ENCODE measurements around the gene ZFP69B. TPM values are rescaled to one million over a fixed set of nuclear protein-coding genes. Genes with fewer than 3 reads are reported as not detected.
"Not testable (repeated sequence)": the region's sequence is repeated elsewhere in the genome, so short reads cannot be mapped to it uniquely, and the experiment has no call there.

Gene ZFP69B
- total RNA-seq, 1 experiment from 2014 or later: 5.2 TPM

DNA sequence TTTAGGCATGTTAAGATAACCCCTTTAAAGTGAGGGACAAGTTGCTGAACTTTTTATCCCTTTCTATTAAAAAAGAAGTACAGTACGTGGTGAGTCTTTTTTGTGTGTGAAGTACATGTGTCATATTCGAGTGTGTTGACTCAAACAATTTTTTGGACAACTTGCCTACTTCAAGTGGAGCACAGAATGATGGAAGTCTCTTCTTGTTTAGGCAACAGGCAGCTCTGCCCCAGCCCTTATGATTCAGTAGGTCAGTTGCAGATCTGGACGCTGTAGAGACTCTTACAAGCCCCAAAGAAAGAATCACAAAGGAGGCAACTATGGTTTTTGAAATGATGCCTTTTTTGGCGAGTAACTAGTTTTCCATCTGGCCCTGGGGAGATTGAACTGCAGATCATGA, 14.4 kb upstream of the ZFP69B start:
- DNase-seq (ENCODE audit: low spot score): no peak

DNA sequence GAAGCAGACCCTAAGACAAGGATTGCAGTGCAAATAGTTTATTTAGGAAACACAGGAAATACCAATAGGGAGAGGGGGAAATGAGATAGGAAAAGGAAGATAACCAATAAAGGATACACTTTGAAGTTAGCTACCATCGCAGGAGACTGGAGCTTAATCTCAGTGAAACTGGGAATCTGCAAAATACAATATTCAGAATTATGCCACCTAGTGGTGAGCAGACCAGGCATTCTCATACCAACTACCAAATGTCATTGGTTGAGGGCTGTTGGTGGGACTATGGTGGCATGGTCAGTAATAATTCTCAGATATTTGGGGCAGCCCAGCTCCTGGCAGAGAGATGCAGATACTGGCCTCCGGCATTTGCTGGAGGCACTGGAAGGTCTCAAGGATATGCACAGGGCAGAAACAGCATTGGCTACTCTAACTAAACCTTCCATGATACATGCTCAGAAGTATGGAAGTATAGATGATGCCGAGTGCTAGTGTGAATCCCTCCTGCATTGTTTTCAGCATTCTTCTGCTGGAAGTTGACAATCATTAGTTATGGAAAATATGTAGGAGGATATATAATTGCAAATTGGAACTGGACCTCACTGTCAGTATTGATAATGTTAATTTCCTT, 11.8 kb upstream of the ZFP69B start:
- DNase-seq (ENCODE audit: low spot score): peak; percentile 40

DNA sequence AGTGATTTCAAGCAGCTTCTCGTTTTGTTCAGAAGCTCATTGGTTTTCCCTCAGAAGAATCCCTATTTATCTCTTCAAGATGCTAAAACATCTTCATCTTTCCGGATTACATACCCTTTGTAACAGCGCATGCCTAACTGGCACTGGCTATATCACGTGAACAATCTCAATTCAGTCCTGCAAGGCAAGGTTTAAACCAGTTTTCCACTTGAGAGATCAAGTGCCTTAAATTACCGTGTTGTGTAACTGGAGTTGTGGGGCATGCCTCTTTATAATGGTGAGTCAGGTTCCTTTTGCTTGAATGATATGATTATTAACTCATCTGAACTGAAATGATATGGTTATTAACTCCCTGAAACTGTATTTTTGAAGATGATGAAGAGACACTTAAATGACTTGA, 11.0 kb upstream of the ZFP69B start:
- no peak for DNase-seq (ENCODE audit: low spot score)

DNA sequence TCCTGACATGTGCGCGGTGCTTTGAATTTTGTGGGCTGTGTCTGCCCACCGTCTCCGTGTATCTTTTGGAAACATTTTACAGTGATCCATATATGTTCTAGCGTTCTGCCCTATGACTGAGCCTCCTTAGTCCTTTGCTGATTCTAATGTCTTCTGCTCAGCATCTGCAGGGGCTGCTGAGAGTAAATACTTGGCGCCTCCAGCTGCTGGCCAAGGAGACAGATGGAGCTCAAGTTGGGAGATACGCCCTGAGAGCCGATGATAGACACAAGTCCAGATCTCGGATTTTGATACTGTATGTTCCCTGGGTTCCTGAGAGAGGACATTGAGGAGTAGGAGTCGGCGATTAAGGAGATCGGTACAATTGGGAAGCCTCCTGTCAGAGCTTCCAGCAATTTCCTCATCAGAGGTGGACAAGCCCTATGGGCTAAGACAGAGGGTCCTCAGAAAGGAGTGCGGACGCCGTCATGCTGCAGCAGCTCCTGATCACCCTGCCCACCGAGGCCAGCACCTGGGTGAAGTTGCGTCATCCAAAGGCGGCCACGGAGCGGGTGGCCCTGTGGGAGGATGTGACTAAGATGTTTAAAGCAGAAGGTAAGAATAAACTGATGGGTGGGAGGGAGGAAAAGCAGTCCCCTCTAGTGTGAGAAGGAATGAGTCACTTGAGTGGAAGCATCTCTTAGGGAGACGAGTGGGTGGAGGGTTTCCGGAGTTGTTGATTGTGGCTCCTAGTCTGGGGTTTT, 390 bp downstream of the ZFP69B start:
- DNase-seq (ENCODE audit: low spot score): peak; percentile 79

DNA sequence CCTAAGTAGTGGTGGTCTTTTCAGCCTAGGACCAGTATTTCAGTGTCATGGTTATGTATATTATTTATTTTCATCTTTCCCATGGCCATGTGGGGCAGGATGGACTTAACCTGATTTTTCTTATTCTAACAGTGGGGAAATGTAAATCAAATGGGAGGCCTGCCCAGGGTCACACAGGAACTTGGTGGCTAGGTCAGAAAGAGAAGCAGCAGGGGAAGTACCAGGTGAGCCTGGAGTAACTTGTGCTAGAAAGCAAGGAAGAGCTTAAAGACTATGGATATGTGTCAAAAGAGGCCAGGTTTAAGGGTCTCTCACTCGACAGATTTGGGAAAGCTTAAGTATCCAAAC, 936 bp downstream of the ZFP69B start:
- no peak for DNase-seq (ENCODE audit: low spot score)

DNA sequence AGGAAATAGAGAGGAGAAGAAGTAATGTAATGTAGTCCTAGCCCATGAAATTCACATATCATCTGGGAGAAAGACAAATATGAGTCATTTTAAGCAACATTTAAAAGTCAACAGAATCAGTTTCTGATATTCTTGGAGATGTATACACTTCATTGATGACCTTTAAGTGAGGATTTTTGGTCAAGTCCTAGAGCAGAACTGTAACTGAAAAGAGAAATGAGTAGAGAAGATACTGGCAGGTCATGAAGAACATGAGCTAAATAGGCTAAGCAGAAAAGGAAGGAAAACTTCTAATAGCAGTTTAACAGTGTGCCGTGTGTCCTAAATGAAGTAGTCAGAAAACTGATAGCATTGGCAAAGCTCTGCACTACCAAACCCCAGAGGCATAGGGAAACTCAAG, 4.6 kb downstream of the ZFP69B start:
- DNase-seq (ENCODE audit: low spot score): no peak

DNA sequence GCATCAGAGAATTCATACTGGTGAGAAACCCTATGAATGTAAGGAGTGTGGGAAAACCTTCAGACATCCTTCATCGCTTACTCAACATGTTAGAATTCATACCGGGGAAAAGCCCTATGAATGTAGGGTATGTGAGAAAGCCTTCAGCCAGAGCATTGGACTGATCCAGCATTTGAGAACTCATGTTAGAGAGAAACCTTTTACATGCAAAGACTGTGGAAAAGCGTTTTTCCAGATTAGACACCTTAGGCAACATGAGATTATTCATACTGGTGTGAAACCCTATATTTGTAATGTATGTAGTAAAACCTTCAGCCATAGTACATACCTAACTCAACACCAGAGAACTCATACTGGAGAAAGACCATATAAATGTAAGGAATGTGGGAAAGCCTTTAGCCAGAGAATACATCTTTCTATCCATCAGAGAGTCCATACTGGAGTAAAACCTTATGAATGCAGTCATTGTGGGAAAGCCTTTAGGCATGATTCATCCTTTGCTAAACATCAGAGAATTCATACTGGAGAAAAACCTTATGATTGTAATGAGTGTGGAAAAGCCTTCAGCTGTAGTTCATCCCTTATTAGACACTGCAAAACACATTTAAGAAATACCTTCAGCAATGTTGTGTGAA, 12.8 kb downstream of the ZFP69B start:
- no peak for DNase-seq (ENCODE audit: low spot score)

DNA sequence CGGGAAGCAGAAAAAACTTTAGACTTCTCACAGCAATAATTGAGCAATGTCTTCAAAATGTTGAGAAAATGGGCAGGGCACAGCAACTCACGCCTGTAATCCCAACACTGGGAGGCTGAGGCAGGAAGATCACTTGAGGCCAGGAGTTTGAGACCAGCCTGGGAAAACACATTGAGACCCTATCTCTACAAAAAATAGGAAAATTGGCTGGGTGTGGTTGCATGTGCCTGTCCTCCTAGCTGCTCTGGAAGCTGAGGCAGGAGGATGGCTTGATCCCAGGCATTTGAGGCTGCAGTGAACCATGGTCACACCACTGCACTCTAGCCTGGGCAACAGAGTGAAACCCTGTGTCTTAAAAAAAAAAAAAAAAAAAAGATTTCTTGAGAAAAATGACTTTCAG, 19.1 kb downstream of the ZFP69B start:
- DNase-seq (ENCODE audit: low spot score): no peak

DNA sequence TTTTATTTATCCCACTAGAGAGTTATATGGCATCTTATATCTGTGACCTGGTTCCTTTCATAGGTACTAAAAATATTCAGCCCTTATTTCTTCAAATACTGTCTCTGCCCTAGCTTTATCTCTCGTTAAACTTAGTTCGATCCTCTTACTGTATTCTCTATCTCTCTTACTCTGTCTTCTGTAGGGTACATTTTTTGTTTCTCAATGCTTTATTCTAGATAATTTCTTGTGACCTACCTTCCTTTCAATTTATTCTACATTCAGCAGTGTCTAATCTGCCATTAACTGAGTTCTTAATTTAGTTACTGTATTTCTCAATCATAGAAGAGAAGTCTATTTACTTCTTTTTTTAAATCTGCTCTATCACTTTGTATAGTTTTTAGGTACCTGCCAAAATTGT, 25.0 kb downstream of the ZFP69B start:
- DNase-seq (ENCODE audit: low spot score): no peak

DNA sequence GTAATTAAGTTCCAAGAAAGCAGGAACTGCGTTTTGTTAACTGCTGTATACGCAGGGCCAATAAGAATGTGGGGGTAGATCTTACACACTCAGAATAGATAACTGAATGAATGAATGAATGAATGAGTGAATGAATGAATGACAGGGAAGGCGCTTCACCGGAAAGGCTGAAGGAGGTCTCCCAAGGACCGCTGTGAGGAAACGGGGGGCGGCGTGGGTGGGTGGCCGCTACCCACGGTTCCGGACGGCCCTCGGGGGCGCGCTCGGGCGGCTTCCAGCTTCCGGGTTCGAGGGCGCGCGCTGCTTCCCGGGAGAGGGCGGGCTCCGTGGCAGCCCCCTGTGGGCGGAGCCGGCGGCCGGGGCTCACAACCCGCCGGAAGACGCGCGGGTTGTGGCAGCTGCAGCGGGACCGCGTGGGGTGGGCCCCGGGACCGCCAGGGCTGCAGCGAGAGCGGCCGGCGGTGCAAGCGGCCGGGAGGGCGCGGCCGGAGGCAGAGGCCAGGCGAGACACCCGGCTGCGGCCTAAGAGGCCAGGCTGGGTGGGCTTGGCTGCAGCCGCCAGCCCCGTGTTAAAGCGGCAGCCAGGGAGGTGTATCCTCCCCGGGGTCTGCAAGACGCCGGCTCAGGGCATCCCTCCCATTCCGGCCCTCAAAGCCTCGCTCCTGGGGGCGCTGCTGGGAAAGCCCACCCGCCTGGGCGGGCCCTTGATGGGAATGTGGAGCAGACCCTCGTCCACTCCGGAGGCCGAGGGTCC, 26.8 kb downstream of the ZFP69B start, which contains the start of gene ZFP69:
ZFP69 (plus strand) TSS at position 367 of the 754 bp plus-strand sequence. CDS start 2,072 bp downstream, outside the sequence.
- peak; percentile 25 for DNase-seq (ENCODE audit: low spot score)

DNA sequence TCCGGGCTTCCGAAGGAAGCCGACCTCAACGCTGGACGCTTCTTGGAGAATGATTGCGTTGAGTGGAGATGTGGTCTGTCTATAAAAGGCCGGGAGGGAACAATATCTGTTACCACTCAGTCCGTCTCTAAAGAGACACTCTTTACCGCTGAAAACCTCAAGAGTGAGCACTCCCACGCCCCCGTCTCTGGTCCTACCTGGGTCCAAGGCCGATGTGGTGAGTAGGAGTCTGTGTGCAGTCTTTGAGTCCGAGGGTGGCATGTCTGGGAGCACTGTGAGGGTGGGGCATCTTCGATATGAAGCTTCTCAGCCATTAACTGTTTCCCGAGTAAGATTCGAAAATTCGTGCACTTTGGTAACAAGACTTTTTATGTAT, 27.4 kb downstream of the ZFP69B start:
- no peak for DNase-seq (ENCODE audit: low spot score)

DNA sequence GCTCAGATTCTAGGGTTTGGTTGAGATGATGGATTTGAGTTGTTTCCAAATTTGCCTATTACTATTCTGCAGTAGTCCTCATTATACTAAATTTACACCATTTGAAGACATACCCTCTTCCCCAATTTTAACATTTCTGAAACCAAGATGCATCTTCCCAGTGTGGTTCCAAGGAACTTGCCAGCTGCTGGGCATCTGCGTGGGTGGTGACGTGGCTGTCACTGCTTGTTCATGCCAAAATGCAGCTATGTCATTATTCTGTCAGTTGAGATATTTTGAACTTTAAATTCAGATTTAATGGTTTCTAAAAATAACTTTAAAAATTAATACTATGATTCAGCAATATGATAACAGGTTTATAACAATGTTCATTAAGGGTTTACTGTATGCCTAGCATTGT, 28.0 kb downstream of the ZFP69B start:
- no peak for DNase-seq (ENCODE audit: low spot score)

DNA sequence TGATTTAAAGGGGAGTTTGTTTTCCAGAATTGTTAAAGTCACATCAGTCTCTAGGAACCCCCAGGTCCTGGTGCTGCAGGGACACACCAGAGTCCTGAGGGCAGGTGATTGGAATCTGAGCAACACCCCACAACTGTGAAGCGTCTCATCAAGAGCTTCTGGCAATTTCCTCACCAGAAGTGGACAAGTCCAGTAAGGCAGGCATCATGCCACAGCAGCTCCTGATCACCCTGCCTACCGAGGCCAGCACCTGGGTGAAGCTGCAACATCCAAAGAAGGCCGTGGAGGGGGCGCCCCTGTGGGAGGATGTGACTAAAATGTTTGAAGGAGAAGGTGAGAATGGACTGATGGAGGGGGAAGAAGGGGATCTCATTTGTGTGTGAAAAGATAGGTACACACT, 28.9 kb downstream of the ZFP69B start:
- no peak for DNase-seq (ENCODE audit: low spot score)

DNA sequence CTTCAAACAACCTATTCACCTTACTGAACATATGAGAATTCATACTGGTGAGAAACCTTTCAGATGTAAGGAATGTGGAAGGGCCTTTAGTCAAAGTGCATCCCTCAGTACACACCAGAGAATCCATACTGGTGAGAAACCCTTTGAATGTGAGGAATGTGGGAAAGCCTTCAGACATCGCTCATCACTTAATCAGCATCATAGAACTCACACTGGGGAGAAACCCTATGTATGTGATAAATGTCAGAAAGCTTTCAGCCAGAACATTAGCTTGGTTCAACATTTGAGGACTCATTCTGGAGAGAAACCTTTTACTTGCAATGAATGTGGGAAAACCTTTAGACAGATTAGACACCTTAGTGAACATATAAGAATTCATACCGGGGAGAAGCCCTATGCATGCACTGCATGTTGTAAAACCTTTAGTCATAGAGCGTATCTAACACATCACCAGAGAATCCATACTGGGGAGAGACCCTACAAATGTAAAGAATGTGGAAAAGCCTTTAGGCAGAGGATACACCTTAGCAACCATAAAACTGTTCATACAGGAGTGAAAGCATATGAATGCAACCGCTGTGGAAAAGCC, 45.1 kb downstream of the ZFP69B start:
- no peak for DNase-seq (ENCODE audit: low spot score)

DNA sequence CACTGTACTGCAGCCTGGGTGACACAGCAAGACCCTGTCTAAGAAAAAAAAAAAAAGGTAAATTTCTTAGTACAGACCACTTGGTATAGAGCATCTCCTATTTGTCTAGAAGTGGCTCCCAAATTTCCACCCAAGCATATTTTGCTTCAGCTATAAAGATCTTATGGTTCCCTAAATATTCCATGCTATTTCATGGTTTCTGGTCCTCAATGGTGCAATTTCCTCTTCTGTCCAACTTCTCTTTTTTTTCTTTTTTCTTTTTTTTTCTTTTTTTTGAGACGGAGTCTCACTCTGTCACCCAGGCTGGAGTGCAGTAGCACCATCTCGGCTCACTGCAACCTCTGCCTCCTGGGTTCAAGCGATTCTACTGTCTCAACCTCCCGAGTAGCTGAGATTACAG, 52.4 kb downstream of the ZFP69B start:
- DNase-seq (ENCODE audit: low spot score): not testable (repeated sequence)

DNA sequence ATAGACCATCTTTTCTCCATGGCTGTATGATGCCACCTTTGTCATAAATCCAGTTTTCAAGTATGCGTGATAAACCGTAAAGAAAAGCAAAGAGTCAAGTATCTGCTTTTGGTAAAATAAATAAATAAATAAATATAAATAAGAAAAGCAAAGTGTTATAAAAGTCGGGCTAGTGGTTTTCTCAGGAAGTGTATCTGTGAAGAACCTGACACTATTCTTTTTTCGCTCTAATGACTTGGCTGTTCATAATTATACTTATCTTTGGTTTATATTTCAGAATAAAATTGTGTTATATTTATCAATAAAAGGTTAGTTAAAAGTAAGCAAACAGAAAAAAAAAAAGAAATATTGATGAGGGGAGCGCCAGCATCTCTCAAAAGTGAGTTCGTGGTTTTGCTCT, 57.7 kb downstream of the ZFP69B start:
- DNase-seq (ENCODE audit: low spot score): no peak

DNA sequence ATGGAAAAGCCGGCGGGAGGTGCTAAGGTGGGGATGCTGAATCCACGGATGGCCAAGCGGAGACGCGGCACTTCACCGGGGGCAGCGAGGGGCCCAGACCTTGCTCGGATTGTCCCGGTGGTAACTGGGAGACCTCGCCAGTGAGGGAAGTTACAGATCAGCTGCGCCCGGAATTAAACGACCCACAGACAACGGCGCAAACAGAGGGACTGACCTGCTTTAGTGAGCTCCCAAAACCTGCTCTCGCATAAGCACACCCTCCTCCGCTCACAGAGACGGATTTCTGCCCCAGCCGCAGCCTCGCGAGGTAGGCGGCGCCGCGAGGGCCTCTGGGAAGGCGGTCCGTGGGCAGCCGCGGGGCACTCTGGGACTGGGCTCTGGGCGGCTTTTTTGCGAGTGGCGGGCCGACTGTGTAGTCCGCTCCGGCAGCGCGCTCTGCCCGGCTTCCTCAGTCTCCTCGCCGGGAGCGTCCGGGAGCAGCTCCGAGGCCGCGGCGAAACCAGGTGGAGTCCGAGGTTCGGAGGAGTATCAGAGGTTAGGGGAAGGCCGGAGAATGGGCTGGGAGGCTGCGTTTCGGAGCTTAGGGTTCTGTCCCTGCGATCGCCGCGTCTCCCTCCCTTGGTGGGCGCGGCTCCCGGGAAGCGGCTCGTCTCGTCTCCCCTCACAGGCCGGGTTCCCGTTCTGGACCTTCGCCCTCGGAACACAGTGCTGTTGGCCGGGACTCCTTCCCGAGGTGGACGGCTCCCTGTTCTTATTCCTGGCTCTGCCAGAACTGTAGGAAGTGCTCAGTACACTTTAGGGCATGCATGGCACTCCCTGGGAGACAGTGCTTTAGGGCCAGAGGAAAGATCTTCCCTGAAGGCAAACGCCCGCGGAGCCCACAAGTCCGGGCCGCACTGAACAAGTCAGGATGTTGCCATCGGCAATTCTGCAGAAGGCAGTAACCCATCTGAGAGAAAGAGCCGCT, 58.4 kb downstream of the ZFP69B start, which contains the start of gene EXO5:
EXO5 (plus strand) TSS at position 393 of the 967 bp plus-strand sequence. CDS start 5,778 bp downstream, outside the sequence.
- DNase-seq (ENCODE audit: low spot score): peak; percentile 64
